Measurements from ENCODE around the gene NCAPG2.

NCAPG2 gene

DNA sequence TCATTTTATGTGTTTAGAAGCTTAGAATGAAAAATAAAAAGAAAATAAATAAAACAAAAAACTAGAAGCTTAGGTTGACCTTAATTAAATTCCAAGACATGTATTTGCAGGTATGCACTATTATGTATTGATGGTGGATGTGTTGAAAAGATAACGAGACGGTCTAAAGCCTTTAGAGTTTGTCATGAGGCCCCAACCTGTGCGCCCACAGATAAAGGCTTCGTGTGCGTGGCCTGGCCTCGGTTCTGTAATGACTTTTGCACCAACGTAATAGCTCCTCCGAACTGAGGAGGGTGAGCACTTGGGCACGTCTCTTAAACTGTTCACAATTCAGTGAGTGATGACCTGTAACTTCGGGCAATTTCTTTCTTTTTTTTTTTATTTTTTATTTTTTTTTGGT is 43.7 kb upstream of the NCAPG2 start:
- DNase-seq (ENCODE audit: low read depth): no peak
- TF ChIP-seq, protein P1, sequence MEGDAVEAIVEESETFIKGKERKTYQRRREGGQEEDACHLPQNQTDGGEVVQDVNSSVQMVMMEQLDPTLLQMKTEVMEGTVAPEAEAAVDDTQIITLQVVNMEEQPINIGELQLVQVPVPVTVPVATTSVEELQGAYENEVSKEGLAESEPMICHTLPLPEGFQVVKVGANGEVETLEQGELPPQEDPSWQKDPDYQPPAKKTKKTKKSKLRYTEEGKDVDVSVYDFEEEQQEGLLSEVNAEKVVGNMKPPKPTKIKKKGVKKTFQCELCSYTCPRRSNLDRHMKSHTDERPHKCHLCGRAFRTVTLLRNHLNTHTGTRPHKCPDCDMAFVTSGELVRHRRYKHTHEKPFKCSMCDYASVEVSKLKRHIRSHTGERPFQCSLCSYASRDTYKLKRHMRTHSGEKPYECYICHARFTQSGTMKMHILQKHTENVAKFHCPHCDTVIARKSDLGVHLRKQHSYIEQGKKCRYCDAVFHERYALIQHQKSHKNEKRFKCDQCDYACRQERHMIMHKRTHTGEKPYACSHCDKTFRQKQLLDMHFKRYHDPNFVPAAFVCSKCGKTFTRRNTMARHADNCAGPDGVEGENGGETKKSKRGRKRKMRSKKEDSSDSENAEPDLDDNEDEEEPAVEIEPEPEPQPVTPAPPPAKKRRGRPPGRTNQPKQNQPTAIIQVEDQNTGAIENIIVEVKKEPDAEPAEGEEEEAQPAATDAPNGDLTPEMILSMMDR (conservative IDR thresholded peaks at IDR 0.05; ENCODE audit: low read length): no peak
- H3K4me3 ChIP-seq (ENCODE audit: low read length): no peak overlapping the region

DNA sequence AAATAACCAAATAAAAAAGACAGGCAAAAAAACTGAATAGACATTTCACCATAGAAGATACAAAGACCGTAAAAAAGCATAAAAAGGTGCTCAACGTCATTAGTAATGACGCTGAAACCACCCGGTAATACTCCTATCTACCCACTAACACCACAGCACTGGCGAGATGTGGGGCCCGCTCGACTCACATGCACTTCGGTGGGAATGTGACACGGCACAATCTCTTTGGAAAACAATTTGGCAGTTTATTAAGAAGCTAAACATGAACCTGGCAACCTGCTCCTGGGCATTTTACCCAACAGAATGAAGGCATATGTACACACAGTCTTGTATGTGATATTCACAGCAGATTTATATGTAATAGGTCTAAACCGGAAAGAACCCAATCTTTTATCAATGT is 42.8 kb upstream of the NCAPG2 start:
- no peak for DNase-seq (ENCODE audit: low read depth)

DNA sequence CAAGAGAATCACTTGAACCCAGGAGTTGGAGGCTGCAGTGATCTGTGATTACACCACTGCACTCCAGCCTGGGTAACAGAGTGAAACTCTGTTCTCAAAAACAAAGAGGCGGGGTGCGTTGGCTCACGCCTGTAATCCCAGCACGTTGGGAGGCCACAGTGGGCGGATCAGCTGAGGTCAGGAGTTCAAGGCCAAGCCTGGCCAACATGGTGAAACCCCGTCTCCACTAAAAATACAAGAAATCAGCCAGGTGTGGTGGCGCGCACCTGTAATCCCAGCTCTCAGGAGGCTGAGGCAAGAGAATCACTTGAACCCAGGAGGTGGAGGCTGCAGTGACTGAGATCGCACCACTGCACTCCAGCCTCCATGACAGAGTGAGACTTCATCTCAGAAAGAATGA is 42.4 kb upstream of the NCAPG2 start:
- no peak overlapping the region for H3K4me3 ChIP-seq (ENCODE audit: low read length)
- TF ChIP-seq, protein P1 (conservative IDR thresholded peaks at IDR 0.05; ENCODE audit: low read length): no peak
- no peak for DNase-seq (ENCODE audit: low read depth)

More for the DNA sequence above, 42.8 kb upstream of the NCAPG2 start:
- H3K4me3 ChIP-seq (ENCODE audit: low read length): no peak overlapping the region
- TF ChIP-seq, protein P1 (conservative IDR thresholded peaks at IDR 0.05; ENCODE audit: low read length): no peak

DNA sequence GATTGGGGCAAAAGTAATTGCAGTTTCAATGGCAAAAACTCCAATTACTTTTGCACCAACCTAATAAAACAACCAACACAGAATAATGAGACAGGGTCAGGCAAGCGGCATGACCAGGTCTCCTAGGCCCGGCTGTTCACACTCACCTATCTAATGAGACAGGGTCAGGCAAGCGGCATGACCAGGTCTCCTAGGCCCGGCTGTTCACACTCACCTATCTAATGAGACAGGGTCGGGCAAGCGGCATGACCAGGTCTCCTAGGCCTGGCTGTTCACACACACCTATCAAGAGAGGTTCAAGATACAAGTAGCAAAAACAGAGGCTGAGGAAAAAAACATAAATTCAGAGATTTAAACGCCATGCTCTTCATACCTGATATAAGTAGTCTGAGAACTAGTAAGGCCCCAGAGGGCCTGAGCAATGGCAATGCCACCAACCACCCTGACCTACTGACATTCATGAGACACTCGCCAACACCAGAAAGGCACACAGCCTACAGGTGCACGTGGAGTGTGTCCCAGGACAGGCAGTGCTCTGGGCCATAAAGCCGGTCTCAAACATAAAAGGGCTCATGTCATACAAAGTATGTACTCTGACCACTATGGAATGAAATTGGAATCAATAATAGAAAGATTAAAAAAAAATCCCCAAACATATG is 40.6 kb upstream of the NCAPG2 start:
- TF ChIP-seq, protein P1 (conservative IDR thresholded peaks at IDR 0.05; ENCODE audit: low read length): no peak
- no peak for DNase-seq (ENCODE audit: low read depth)
- no peak overlapping the region for H3K4me3 ChIP-seq (ENCODE audit: low read length)

DNA sequence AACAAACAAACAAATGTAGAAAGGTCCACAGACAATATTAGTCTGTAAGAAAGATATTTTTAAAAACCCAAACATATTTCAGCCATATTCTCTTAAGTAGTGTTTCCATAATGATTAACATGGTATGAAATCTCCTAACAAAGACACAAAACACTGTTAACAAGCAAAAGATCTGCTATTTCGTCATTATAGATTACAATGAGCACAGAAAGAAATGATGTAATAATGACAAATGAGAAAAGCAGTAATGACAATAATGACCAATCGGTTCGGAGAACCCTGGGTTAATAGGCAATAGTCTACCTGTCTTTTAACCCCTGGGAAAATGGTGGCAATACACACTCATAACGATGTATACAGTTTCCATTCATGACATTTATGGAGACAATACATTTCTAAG is 39.5 kb upstream of the NCAPG2 start:
- no peak for DNase-seq (ENCODE audit: low read depth)
- H3K4me3 ChIP-seq (ENCODE audit: low read length): no peak overlapping the region
- TF ChIP-seq, protein P1 (conservative IDR thresholded peaks at IDR 0.05; ENCODE audit: low read length): no peak

DNA sequence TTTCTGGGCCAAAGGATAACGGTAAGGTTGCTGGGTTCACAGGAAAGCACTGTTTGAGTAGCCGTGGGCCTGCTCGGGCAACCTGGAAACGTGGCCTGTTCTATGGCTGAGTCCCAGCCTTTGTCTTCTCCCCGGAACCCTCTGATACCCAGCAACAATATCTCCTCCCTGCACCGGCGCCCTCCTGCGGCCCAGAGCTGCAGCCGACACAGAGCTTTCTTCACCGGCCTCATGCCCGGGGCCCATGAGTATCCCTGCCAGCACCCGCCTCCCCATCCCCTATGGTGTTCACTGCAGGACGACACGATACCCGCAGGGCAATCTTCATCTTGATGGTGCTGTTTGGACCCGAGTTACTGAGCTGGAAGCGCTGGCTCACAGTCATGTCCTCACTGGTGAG is 38.6 kb upstream of the NCAPG2 start:
- TF ChIP-seq, protein P1 (conservative IDR thresholded peaks at IDR 0.05; ENCODE audit: low read length): no peak
- H3K4me3 ChIP-seq (ENCODE audit: low read length): no peak overlapping the region
- DNase-seq (ENCODE audit: low read depth): no peak

DNA sequence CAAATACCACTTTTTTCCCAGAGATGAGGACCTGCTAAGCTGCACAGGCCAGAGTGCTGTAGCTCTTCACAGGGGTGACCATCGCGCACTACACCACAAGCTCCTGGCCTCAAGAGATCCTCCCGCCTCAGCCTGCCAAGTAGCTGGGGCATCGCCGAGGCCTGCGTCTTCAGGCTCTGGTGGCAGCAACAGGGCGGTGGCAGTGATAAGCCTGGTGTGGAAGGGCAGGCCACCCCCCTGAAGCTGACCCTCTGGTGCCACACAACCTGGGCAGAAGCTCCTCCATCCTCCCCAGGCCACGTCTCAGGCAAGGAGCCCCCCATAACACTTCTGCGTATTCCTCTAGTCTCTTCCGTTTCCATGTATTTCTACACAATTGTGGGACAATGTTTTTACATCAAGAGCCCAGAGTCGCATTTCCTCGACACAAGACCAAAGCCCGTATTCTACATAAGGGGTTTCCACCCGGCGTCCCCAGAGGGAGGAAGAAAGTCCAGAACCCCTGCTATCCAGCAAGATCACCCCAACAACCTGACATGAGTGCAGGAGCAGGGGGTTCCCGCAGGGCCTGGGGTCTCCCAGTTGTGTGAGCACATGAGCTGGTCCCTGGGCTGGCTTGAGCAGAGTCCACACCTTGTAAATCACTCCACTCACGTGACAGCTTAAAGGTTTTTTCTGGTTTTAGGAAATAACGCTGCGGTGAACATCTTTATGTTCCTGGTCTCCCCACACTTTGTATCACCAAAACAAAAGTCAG is 37.6 kb upstream of the NCAPG2 start:
- no peak for DNase-seq (ENCODE audit: low read depth)
- no peak overlapping the region for H3K4me3 ChIP-seq (ENCODE audit: low read length)
- TF ChIP-seq, protein P1 (conservative IDR thresholded peaks at IDR 0.05; ENCODE audit: low read length): no peak
